Left ventricle myocardium inferior (tissue), 1 donor: ENCODE measurements around the gene DDX3X. TPM values are rescaled to one million over a fixed set of nuclear protein-coding genes. Genes with fewer than 3 reads are reported as not detected.
"Not testable (repeated sequence)": the region's sequence is repeated elsewhere in the genome, so short reads cannot be mapped to it uniquely, and the experiment has no call there.

Source experiments
- DNase-seq: peaks from one replicate; pipeline ENCODE4 v3.0.0-alpha.2; 2020
- H3K27ac ChIP-seq: fragments of 200-600 bp; replicated peaks from 2 replicates; pipeline ENCODE4 v1.8.0; 2021
- H3K27me3 ChIP-seq: fragments of 200-600 bp; 2 replicates; pipeline ENCODE4 v1.8.0; 2021; ENCODE audit warnings: low read depth
- H3K36me3 ChIP-seq: fragments of 200-600 bp; 2 replicates; pipeline ENCODE4 v1.8.0; 2021
- H3K4me1 ChIP-seq: fragments of 200-600 bp; 2 replicates; pipeline ENCODE4 v1.8.0; 2021
- H3K4me3 ChIP-seq: fragments of 200-600 bp; 2 replicates; pipeline ENCODE4 v1.8.0; 2021; ENCODE audit warnings: mild to moderate bottlenecking, moderate library complexity
- H3K9me3 ChIP-seq: fragments of 200-600 bp; replicated peaks from 2 replicates; pipeline ENCODE4 v1.8.0; 2021
- intact Hi-C: fragments of 100-400 bp; cut with micrococcal nuclease; formaldehyde crosslinking; loops from one replicate; pipeline ENCODE4 v1.11.0; 2022
- total RNA-seq: library from RNA; stranded (reverse); fragmentation: NEBNext Ultra II Directional; extraction: Animal tissue kit (Norgen Biotek cat#: 25700); gene quantifications from one replicate; pipeline ENCODE4 v1.2.1, GENCODE V29; 2021
- TF ChIP-seq, protein P1 (sequence below): fragments of 200-600 bp; IDR thresholded peaks from 2 replicates; pipeline ENCODE4 v1.8.0; 2021; ENCODE audit warnings: antibody characterized with exemption, mild to moderate bottlenecking, borderline replicate concordance
- donor health status: DM: no; HTN: yes; CAD: no; lungs with severe emphysema.

The DDX3X gene
- total RNA-seq, 1 donor from 2014 or later = 138 TPM

DNA sequence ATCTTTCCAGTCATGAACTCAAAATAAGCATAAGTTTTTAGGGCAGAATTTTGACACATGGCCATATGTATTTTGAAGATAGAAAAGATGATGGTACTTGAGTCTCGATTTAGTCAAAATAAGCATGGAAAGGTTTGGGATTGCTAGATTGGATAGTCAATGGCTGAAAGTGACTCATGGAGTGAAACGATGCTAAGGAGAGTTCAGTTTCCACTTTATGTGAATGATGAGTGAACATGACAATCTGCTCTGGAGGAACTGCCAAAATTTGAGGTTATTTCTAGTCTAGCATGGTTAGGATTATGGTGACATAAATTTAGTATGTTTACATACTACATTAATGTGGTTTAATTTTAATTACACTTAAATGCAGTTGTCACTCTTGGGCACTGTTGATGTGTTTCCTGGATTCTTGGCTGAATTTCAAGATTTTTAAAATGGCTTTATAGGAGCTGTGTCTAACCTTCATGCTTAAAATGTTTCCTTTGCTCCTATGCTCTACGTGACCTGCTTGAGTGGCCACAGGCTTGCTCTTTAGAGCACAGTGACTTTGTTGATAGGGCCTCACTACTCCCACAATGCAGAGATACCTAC, 17.1 kb downstream of the DDX3X start:
- intact Hi-C loops = no loop called here
- Histone ChIP-seq H3K27ac (peak overlapping the region; percentile 57), H3K36me3 (peaks cover 37% of the 10 kb centered on the region), H3K27me3 (no peaks in the 10 kb centered on the region), H3K4me1 (peaks cover 17% of the 10 kb centered on the region), H3K9me3 (no peaks in the 10 kb centered on the region), H3K4me3 (no peak overlapping the region)
- DNase-seq = no peak
- TF ChIP-seq, protein P1, sequence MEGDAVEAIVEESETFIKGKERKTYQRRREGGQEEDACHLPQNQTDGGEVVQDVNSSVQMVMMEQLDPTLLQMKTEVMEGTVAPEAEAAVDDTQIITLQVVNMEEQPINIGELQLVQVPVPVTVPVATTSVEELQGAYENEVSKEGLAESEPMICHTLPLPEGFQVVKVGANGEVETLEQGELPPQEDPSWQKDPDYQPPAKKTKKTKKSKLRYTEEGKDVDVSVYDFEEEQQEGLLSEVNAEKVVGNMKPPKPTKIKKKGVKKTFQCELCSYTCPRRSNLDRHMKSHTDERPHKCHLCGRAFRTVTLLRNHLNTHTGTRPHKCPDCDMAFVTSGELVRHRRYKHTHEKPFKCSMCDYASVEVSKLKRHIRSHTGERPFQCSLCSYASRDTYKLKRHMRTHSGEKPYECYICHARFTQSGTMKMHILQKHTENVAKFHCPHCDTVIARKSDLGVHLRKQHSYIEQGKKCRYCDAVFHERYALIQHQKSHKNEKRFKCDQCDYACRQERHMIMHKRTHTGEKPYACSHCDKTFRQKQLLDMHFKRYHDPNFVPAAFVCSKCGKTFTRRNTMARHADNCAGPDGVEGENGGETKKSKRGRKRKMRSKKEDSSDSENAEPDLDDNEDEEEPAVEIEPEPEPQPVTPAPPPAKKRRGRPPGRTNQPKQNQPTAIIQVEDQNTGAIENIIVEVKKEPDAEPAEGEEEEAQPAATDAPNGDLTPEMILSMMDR = no peak

DNA sequence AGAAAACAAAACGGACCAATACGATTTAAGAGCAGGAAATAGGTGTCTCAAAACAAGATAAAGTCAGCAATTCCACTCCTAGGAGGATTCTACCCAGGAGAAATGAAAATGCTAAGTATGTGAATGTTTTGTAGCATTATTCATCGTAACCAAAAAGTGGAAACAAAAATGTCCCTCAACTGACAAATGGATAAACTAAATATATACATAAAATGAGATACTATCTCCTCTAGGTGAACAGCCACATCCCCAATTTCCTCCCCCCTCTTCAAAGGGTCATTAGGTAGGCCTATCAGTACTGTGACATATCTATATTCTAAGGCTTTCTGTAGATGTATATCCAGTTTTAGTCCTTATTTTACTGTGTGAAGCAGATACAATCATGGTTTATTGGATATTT, 18.0 kb downstream of the DDX3X start:
- Histone ChIP-seq H3K4me3 (no peak overlapping the region), H3K27me3 (no peaks in the 10 kb centered on the region), H3K27ac (peak overlapping the region; percentile 57), H3K36me3 (peaks cover 28% of the 10 kb centered on the region), H3K9me3 (no peaks in the 10 kb centered on the region), H3K4me1 (peaks cover 17% of the 10 kb centered on the region)
- no peak for DNase-seq
- TF ChIP-seq, protein P1 = no peak
- intact Hi-C loops = no loop called here

DNA sequence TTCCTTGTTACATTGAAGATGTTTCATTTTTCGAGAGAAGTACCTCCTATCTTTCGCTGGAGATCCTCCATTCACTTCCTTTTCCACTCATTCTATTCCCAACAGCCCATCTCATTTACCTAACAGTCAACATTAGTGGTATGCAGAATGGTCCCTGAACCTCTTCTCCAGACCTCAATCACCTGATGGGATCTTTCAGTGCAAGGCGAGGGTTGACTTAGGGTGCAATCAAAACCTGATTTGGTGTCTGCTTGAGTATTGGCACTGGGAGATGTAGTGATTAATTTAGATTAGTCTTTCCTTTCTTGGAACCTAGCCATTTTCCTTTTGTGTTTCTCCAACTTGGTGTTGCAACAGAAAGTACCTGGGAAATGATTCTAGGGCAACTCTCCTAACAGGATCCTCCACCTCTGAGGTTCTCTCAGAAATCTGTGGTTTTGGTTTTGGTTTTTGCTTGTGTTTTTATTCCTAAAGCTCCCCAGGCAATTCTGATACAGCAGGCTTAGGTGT, 18.4 kb downstream of the DDX3X start:
- DNase-seq = no peak
- intact Hi-C loops = no loop called here
- H3K27ac ChIP-seq = peak overlapping the region; percentile 57
- TF ChIP-seq, protein P1 = no peak
- no peaks in the 10 kb centered on the region for H3K9me3 ChIP-seq
- no peaks in the 10 kb centered on the region for H3K27me3 ChIP-seq
- peaks cover 17% of the 10 kb centered on the region for H3K4me1 ChIP-seq
- no peak overlapping the region for H3K4me3 ChIP-seq
- peaks cover 23% of the 10 kb centered on the region for H3K36me3 ChIP-seq

DNA sequence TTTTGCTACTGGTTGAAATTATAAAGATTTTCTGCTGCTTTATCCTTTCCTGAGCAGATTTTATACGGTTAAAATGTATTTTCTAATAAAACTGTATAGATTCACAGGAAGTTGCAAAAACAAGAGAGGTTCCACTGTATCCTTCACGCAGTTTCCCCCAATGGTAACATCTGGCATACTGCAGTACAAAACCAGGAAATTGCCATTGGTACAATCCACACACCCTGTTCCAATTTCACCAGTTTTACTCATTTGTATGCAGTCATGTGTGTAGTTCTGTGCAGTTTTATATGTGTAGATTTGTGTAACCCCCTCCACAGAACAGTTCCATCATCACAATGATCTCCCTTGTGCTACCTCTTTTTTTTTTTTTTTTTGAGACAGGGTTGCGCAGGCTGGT, 20.0 kb downstream of the DDX3X start:
- intact Hi-C loops = no loop called here
- no peaks in the 10 kb centered on the region for H3K9me3 ChIP-seq
- H3K27ac ChIP-seq = no peak overlapping the region
- peaks cover 17% of the 10 kb centered on the region for H3K4me1 ChIP-seq
- TF ChIP-seq, protein P1 = no peak
- H3K36me3 ChIP-seq = peaks cover 8% of the 10 kb centered on the region
- no peaks in the 10 kb centered on the region for H3K27me3 ChIP-seq
- H3K4me3 ChIP-seq = no peak overlapping the region
- no peak for DNase-seq

DNA sequence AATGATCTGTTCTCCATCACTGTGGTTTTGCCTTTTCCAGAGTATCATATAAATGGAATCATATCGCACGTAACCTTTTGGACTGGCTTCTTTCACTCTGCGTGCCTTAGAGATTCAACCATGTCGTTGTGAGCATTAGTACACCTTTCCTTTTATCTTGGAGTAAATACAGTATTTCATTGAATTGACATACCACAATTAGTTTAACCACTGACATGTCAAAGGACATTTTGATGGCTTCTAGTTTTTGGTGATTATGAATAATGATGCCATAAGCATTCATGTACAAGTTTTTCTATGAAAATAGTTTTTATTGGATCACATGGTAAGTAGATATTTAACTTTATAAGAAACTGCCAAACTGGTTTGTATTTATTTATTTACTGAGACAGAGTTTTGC, 35.2 kb downstream of the DDX3X start:
- H3K27me3 ChIP-seq = no peaks in the 10 kb centered on the region
- TF ChIP-seq, protein P1 = no peak
- intact Hi-C loops = no loop called here
- no peak overlapping the region for H3K4me3 ChIP-seq
- no peak overlapping the region for H3K27ac ChIP-seq
- no peak for DNase-seq
- H3K9me3 ChIP-seq = no peaks in the 10 kb centered on the region
- no peaks in the 10 kb centered on the region for H3K4me1 ChIP-seq
- no peaks in the 10 kb centered on the region for H3K36me3 ChIP-seq

DNA sequence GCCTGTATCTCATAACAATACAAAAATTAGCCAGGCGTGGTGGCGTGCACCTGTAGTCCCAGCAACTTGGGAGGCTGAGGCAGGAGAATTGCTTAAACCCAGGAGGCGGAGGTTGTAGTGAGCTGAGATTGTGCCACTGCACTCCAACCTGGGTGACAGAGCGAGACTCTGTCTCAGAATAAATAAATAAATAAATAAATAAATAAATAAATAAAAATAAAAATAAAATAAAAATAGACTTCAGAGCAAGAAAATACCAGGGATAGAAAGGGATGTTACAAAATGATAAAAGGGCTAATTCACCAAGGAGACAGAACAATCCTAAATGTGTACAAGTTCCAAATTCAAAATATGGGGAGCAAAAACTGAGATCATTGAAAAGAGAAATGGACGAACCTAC, 37.6 kb downstream of the DDX3X start:
- H3K4me1 ChIP-seq, H3K4me3 ChIP-seq, H3K36me3 ChIP-seq, H3K9me3 ChIP-seq, DNase-seq, H3K27ac ChIP-seq, intact Hi-C loops, H3K27me3 ChIP-seq: not testable (repeated sequence)
